Right lobe of liver (tissue), 6 donors: ENCODE results near the gene GPATCH4. TPM values are rescaled to one million over a fixed set of nuclear protein-coding genes. Genes with fewer than 3 reads are reported as not detected.

ENCODE experiments used
- ATAC-seq, 4 donors: fragments of 200-7000 bp; cut with Tn5 transposase; one replicate each; pipeline ENCODE4 v1.9.1; 2020; ENCODE audit warnings: mild to moderate bottlenecking in 4 of 4, moderate library complexity in 4 of 4
- DNase-seq, 3 donors: peaks; one replicate each; pipeline ENCODE4 v3.0.0-alpha.2; 2020
- H3K27ac ChIP-seq, 3 donors: fragments of 200-600 bp; one replicate each; pipeline ENCODE4 v1.8.0; 2022
- H3K27me3 ChIP-seq, 2 donors: fragments of 200-600 bp; one replicate each; pipeline ENCODE4 v1.8.0; 2022
- H3K36me3 ChIP-seq, 4 donors: fragments of 200-600 bp; sonication (generic) in 1 of 4; one replicate each; pipeline versions ENCODE4 v1.5.1 to v1.8.0; 2017 to 2022; ENCODE audit warnings: control low read depth in 1 of 4
- H3K4me1 ChIP-seq, 4 donors: fragments of 200-600 bp; sonication (generic) in 1 of 4; one replicate each; pipeline versions ENCODE4 v1.5.1 to v1.8.0; 2017 to 2022; ENCODE audit warnings: control low read depth in 1 of 4
- H3K4me3 ChIP-seq, 3 donors: fragments of 200-600 bp; one replicate each; pipeline ENCODE4 v1.8.0; 2022
- H3K9me3 ChIP-seq, 4 donors: fragments of 200-600 bp; sonication (generic) in 1 of 4; one replicate each; pipeline versions ENCODE4 v1.5.1 to v1.8.0; 2017 to 2022; ENCODE audit warnings: control low read depth in 1 of 4
- POLR2A ChIP-seq: fragments of 450-650 bp; IDR thresholded peaks from one replicate; pipeline ENCODE4 v1.6.1; 2017; ENCODE audit warnings: antibody characterized with exemption, mild to moderate bottlenecking
- whole genome bisulfite sequencing: methylation state at CpG from one replicate; pipeline ENCODE4 v1.1.6; 2018; ENCODE audit warnings: low coverage, low lambda C conversion rate; ENCODE audit not compliant: insufficient coverage; ENCODE audit errors: missing lambda C conversion rate; 5-methylcytosine and 5-hydroxymethylcytosine counted together
- intact Hi-C, 2 donors: fragments of 100-400 bp; cut with DNase I; formaldehyde crosslinking; loops; one replicate each; pipeline versions ENCODE4 v1.11.2 to v1.14.1; 2022
- total RNA-seq, 6 experiments: library from RNA; depleted of rRNA in 2 of 6; stranded (reverse); fragments of >200 nt in 2 of 6; fragmentation: NEBNext Ultra II Directional in 3 of 6; extraction: Animal tissue kit (Norgen Biotek cat#: 25700) in 3 of 6; gene quantifications; one replicate each; pipeline versions ENCODE4 v1.1.0 to v1.2.4, GENCODE V29; 2016 to 2023
- TF ChIP-seq, protein P1 (sequence below), 4 donors: fragments of 200-600 bp in 3 of 4; fragments of 450-650 bp in 1 of 4; IDR thresholded peaks; one replicate each; pipeline versions ENCODE4 v1.5.1 to v1.8.0; 2016 to 2022; ENCODE audit warnings: antibody characterized with exemption in 4 of 4, mild to moderate bottlenecking in 2 of 4
- donor health status: DM: no; HTN: yes; CAD: no.
- donor health status: DM: no; HTN: no; CAD: no.
- donor health status: DM: no; HTN: no; CAD: no.
- donor health status: DM: no; HTN: yes; CAD: no.
- donor health status: DM: no; HTN: yes; CAD: no.

Gene GPATCH4
- total RNA-seq, 6 experiments from 2014 or later, result 7.0 to 25.3 (median 12.4) TPM

DNA sequence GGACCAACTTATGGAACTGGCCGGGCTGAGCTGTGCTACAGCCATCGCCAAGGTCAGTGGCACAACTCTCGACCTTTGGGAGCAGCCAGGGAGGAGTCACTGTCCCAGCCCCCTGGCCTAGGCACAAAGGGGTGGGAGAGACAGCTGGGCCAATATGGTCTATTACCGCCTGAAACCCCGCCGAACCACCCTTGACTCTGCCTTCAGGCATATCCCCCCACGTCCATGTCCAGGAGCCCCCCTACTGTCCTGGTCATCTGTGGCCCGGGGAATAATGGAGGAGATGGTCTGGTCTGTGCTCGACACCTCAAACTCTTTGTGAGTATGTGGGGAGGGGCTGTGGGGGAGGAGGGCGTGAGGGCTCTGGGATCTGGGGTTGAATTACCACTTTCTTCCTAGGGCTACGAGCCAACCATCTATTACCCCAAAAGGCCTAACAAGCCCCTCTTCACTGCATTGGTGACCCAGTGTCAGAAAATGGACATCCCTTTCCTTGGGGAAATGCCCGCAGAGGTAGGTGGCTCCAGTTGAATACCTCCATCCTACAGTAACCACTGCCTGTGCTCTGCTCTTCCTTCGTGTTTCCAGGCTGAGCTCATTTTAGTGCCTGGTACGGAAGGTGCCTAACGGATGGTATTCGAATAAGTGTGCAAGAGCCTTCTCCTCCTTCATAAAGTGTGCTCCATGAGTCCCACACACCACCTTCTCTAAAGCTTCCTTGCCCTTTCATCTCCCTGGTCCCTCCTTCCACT lies 8.9 kb downstream of the GPATCH4 start:
- TF ChIP-seq, protein P1, sequence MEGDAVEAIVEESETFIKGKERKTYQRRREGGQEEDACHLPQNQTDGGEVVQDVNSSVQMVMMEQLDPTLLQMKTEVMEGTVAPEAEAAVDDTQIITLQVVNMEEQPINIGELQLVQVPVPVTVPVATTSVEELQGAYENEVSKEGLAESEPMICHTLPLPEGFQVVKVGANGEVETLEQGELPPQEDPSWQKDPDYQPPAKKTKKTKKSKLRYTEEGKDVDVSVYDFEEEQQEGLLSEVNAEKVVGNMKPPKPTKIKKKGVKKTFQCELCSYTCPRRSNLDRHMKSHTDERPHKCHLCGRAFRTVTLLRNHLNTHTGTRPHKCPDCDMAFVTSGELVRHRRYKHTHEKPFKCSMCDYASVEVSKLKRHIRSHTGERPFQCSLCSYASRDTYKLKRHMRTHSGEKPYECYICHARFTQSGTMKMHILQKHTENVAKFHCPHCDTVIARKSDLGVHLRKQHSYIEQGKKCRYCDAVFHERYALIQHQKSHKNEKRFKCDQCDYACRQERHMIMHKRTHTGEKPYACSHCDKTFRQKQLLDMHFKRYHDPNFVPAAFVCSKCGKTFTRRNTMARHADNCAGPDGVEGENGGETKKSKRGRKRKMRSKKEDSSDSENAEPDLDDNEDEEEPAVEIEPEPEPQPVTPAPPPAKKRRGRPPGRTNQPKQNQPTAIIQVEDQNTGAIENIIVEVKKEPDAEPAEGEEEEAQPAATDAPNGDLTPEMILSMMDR (IDR thresholded peaks at IDR 0.05), result no peak
- TF ChIP-seq POLR2A, result no peak
- H3K27me3 ChIP-seq, result no peaks in the 10 kb centered on the region
- peak overlapping the region; percentile 57 to 77 (median 58) for H3K27ac ChIP-seq
- no peak for ATAC-seq
- intact Hi-C loops, result no loop called here
- H3K4me1 ChIP-seq, result peaks cover 0 to 5% (median 0%) of the 10 kb centered on the region in 4 donors
- 53% methylated on average over 10 of the region's 16 CpGs for WGBS
- no peak for DNase-seq
- no peaks in the 10 kb centered on the region for H3K9me3 ChIP-seq
- H3K36me3 ChIP-seq, result peaks cover 0 to 14% (median 0%) of the 10 kb centered on the region in 4 donors
- peak overlapping the region; percentile 57 to 81 (median 70) for H3K4me3 ChIP-seq

DNA sequence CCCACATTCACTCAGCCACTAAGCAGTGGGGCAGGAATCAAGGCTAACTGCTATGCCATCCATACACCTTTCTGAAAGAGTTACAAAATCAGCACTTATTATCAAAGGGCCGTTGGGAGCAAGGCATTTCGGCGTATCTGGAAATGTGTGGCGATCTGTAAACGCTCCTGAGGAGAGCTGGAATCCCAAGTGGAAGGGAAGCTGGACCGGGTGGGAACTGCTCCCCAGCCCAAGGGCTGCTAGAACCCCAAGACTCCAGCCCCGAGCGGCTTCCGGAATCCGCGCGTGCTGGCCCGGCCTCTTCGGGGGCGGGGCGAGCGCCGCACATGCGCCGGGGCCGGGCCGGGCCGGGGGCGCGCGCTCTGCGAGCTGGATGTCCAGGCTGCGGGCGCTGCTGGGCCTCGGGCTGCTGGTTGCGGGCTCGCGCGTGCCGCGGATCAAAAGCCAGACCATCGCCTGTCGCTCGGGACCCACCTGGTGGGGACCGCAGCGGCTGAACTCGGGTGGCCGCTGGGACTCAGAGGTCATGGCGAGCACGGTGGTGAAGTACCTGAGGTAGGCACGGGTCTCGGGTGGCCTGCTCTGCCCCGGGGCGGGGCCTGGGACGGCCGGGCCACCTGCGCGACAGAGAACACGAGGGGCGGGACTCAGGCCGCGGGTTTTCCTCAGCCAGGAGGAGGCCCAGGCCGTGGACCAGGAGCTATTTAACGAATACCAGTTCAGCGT lies 9.7 kb downstream of the GPATCH4 start, which contains the start of gene NAXE:
TSS of gene NAXE (plus strand) at position 345 of the 726 bp plus-strand sequence. CDS start at position 374, 29 bp downstream.
- WGBS, result 2% methylated on average over 7 of the region's 60 CpGs
- Histone ChIP-seq H3K4me3 (peak within 1 kb of the TSS; percentile 57 to 81 (median 70)), H3K9me3 (no peaks in the 10 kb centered on the region), H3K27ac (peak within 1 kb of the TSS; percentile 57 to 77 (median 58)), H3K4me1 (peaks cover 0 to 5% (median 0%) of the 10 kb centered on the region in 4 donors), H3K36me3 (peaks cover 0 to 10% (median 0%) of the 10 kb centered on the region in 4 donors), H3K27me3 (no peaks in the 10 kb centered on the region)
- TF ChIP-seq, protein P1 (IDR thresholded peaks at IDR 0.05), result no peak
- peak; percentile 77 for TF ChIP-seq POLR2A
- intact Hi-C loops, result no loop called here
- peak; percentile 93 to 98 (median 94) for ATAC-seq
- peak; percentile 76 to 81 (median 77) for DNase-seq

DNA sequence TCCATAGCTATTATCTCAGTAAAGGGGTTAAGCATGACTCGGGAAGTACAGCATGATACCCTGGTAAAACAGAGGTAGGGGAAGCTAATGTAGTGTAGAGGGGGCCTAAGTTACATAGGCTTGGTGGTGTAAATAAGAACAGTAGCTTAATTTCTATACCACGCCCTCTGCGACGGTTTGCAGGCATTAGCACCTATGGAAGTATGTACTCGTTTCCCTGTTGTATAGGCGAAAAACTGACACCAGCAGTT lies 10.2 kb downstream of the GPATCH4 start:
- ATAC-seq (no peak), DNase-seq (no peak)
- Histone ChIP-seq H3K27ac (peak overlapping the region; percentile 57 to 77 (median 58)), H3K4me3 (peak overlapping the region; percentile 57 to 81 (median 70)), H3K36me3 (peaks cover 0 to 10% (median 0%) of the 10 kb centered on the region in 4 donors), H3K9me3 (no peaks in the 10 kb centered on the region), H3K4me1 (peaks cover 0 to 5% (median 0%) of the 10 kb centered on the region in 4 donors), H3K27me3 (no peaks in the 10 kb centered on the region)
- intact Hi-C loops, result no loop called here
- no peak for TF ChIP-seq POLR2A
- TF ChIP-seq, protein P1 (IDR thresholded peaks at IDR 0.05), result no peak
- 33% methylated on average over 6 of the region's 6 CpGs for WGBS

DNA sequence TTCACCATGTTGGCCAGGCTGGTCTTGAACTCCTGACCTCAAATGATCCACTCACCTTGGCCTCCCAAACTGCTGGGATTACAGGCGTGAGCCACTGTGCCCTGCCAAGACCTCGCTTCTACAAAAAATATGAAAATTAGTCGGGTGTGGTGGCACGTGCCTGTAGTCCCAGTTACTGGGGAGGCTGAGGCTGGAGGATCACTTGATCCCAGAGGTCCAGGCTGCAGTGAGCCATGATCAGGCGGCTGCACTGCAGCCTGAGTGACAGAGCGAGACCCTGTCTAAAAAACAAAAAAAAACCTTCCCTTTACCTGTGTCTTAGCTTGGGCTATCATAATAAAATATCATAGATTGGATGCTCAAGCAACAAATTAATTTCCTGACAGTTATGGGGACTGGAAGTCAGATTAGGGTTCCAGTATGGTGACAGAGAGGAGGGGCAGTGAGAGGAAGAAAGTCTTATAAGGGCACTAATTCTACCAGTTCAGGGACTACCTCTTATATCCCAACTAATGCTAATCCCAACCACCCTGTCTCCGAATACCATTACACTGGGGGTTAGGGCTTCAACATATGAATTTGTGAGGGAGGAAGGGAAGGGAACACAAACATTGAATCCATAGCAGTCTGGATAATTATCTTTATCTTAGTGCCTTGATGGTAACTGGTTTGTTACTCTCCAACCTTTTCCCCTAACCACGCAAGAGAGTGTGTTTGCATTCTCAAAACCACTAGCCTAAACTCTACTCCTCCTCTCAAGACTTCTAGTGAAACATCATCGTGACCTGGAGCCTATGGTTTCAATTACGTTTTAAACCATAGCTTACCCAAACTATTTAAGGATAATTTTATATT lies 10.7 kb downstream of the GPATCH4 start:
- intact Hi-C loops, result no loop called here
- peaks cover 0 to 10% (median 0%) of the 10 kb centered on the region in 4 donors for H3K36me3 ChIP-seq
- 76% methylated on average over 9 of the region's 10 CpGs for WGBS
- peaks cover 0 to 5% (median 0%) of the 10 kb centered on the region in 4 donors for H3K4me1 ChIP-seq
- no peaks in the 10 kb centered on the region for H3K27me3 ChIP-seq
- H3K27ac ChIP-seq, result no peak overlapping the region
- ATAC-seq, result no peak
- TF ChIP-seq, protein P1 (IDR thresholded peaks at IDR 0.05), result no peak
- TF ChIP-seq POLR2A, result no peak
- H3K4me3 ChIP-seq, result peak overlapping the region in 1 of 3 donors; percentile 70
- no peaks in the 10 kb centered on the region for H3K9me3 ChIP-seq
- DNase-seq, result no peak
